Heart left ventricle (tissue), 13 donors: Measurements from ENCODE around the gene TNS3.

Experiments used
- CTCF ChIP-seq, 12 donors: fragments of 200-600 bp; sonication (generic) in 4 of 12; IDR thresholded peaks; one replicate each; pipeline versions ENCODE4 v1.5.0 to v1.8.0; 2018 to 2022; ENCODE audit warnings: antibody characterized with exemption in 12 of 12, mild to moderate bottlenecking in 5 of 12
- POLR2A ChIP-seq, 2 donors: fragments of 450-650 bp; IDR thresholded peaks; one replicate each; pipeline ENCODE4 v1.6.1; 2017; ENCODE audit warnings: antibody characterized with exemption in 2 of 2, mild to moderate bottlenecking in 2 of 2, moderate library complexity in 2 of 2
- donor health status: ischemic (EF 13 %, LVEDD 7.1; RV severe dilation, severe dysfunction).
- donor health status: DM: no; HTN: yes; CAD: no.
- donor health status: DM: no; HTN: no; CAD: no.
- donor health status: ischemic (EF 25% LVEDD 6.9; RV normal size, moderate dysfunction).
- donor health status: ischemic (EF 25% LVEDD 5.7; RV mildly dilated, moderate dysfunction).
- donor health status: ischemic (EF 35%, LVEDD 5.7; RV mildly dilated, moderate dysfunction).
- donor health status: nonischemic (EF 11% LVEDD 7.7; RV severe dilation, severe dysfunction).
- donor health status: DM: yes; HTN: yes; CAD: no.
- donor health status: PGD.
- donor health status: ischemic (EF 29% LVEDD 5.4; RV normal size, mild dysfunction).
- donor health status: nonischemic (EF 23%, LVEDD 6.1; RV moderate dilation, normal function).

DNA sequence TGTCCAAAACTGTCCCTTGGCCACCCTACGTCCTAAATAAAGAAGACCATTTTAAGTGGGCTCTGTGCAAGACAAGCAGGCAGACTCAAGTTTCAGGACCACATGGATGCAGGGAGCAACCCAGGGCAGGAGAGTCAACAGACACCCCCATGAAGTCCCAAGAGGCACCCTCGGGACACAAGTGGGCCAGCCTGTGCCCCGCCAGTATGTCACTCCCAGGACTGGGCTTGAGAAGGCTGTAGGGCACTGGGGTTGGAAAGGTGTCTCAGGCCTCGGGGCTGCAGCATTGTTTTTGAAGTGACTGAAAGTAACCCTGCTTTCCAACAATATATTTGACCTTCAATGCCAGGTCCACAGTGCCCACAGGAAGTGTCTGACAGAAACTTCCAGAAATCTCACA lies 157.4 kb downstream of the TNS3 start:
- TF ChIP-seq CTCF (IDR thresholded peaks at IDR 0.05), result no peak
- TF ChIP-seq POLR2A (IDR thresholded peaks at IDR 0.05), result no peak
